GM19395 (cell line): ENCODE results near the gene GMEB2.
"Not testable (repeated sequence)": the region's sequence is repeated elsewhere in the genome, so short reads cannot be mapped to it uniquely, and the experiment has no call there.

Experiments used
- ATAC-seq: cut with Tn5 transposase; IDR thresholded peaks from one replicate; pipeline ENCODE4 v1.9.1; 2021; ENCODE audit warnings: mild to moderate bottlenecking, moderate library complexity; ENCODE audit not compliant: unreplicated experiment

Gene GMEB2

DNA sequence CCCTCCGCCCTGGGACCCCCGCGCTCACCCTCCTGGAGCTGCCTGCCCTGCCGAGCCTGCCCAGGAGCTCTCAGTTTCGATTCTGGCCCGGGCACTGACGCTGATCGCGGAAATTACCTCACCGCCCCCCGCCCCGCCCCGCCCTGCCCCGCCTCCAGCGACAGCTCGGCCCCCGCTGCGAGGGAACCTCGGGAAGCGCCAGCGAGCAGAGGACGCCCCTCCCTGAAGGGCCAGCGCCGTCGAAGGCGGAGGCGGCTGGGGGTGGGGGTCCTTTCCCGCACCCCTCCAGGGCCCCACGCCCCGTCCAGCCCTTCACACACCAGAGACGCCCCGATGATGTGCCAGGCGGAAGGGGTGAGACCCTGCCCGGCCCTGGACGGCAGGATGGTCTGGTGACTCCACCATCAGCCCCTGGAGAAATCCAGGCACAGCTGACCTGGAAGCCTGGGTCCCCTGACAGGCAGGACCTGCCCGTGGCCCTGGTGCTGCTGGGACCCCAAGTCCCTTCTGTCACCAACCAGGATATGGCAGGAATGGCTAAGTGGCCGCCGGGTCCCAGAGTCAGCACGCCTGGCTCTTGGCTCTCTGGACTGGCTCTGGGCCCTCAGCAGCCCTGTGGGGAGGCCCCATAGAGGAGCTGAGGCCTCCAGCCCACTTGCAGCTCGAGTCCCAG is 52.6 kb downstream of the GMEB2 start, which contains the start of gene HELZ2:
Gene HELZ2, minus strand, starts transcription at position 84 of the 673 bp plus-strand sequence. CDS start 1,854 bp downstream, outside the sequence.
- ATAC-seq = peak; percentile 43

DNA sequence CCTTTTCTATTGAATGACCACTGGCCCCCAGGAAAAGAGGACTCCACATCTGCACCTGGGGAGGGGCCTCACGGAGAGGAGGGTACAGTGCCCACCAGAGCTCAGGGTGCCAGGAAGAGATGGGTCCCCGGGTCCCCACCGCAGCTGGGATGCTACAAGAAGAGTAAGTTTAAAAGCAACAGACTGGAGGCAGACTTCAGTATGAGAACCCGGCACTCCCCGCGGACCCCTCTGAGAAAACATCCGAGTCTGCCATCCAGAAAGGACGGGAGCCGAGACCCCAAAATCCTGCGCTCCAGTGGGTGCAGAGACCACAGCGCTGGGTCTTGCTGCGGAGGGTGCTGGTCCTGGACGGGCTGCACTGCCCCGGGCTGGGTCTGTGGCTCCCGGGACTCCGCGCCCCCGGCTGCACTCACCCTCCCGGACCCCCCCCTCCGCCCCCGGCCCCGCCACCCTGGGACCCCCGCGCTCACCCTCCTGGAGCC is 53.2 kb downstream of the GMEB2 start:
- ATAC-seq = no peak

DNA sequence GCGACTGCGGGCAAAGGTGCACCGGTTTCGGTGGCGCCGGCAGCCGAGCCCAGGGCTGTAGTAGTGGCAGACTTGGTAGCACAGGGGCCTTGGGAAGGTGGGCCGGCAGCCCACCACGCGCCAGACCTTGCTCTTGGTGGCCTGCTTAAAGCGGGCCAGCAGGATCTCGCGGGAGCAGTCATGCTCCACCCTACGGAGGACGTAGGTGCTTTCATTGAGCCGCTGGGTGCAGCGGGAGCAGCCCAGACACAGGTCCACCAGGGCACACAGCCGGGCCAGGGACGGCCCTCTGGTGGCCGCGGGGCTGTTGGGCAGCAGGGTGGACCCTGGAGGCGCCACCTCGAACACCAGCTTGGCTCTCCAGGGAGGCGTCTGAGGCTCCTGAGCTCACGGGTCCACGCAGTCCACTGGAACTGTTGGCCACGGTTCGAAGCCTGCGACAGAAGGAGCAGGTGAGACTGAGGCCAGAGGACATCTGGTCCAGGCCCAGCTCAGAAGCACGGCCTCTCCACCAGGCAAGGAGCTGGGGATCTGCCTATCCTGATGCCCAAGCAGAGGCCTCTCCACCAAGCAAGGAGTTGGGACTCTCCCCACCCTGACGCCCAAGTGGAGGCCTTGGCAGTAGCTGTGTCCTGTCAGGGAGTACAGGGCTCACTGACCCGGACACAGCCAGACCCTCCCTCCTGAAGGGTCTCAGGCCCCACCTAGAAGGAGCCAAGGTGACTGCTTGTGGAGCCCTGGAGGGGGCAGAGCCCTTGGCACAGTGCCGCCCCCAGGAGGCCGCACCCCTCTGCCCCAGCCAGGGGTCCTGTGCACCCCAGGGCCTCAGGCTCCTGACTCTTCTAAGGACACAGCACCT is 53.9 kb downstream of the GMEB2 start:
- no peak for ATAC-seq

DNA sequence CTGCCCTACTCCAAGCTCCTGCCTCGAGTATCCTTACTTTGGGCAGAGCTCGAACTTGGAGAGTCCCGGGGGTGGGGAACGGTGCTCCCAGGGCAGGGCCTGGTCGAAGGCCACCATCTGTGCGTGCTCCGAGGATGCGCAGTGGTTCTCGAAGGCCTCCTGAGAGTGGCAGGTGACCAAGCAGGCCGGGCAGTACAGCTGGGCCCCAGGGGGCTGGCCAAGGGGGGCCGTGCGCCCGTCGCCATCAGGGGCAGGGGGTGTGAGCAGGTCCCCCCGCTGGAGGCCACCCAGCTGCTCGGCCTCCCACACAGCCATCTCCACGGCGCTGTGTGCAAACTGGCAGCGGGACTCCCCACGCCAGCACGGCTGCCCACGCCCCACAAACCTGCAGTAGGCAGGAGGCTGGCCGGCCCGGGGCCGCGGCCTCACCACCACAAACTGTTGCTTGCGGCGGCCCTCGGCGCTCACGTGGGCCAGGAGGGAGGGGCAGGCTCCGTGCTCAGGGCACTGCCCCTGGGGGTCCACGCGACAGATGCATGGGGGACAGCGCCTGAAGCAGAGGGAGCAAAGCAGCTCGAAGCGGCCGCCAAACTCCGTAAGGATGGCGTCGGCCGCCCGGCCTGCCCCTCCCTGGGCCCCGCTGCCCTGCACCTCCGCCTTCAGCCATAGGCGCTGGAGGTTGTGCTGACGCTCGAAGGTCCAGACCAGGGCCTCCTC is 54.7 kb downstream of the GMEB2 start:
- ATAC-seq = no peak

DNA sequence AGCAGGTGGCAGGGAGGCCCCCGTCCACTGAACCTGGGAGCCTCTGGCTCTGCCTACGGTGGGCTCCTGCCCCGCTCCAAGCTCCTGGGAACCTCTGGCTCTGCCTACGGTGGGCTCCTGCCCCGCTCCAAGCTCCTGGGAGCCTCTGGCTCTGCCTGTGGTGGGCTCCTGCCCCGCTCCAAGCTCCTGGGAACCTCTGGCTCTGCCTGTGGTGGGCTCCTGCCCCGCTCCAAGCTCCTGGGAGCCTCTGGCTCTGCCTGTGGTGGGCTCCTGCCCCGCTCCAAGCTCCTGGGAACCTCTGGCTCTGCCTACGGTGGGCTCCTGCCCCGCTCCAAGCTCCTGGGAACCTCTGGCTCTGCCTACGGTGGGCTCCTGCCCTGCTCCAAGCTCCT is 55.8 kb downstream of the GMEB2 start:
- not testable (repeated sequence) for ATAC-seq

DNA sequence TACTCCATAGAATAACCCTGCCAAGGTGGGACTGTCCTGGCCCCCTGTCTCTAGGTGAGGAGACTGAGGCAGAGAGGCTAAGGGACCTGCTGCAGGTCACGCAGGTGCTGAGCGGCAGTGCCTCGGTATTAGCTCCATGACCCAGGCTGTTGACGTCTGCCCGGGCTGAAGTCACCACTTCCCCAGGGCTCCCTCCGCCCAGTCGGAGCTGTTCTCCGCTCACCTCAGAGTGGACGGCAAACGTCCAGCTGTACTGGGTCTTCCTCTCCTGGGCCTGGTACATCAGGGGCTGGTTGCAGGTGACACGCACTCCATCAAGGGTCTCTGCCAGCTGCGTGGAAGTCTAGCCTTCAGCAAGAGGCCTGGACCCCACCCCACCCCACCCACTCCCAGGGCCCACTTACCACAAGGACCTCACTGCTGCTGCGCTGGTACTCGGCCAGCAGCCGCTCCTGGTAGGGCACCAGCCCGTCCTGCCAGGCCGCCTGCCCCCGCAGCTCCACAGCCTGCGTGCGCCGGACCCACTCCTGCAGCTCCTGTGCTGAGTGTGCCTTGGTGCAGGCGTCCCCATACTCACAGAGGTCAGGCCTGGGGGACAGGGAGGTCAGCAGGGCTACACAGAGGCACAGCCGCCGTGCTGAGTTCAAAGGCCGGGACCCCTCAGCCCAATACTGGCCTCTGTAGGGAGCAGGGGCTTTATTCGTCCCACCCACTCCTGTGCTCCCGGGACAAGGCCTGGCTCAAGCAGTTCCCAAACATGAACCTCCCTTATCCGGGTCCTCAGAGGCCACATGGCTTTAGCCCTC is 56.4 kb downstream of the GMEB2 start:
- ATAC-seq = no peak

DNA sequence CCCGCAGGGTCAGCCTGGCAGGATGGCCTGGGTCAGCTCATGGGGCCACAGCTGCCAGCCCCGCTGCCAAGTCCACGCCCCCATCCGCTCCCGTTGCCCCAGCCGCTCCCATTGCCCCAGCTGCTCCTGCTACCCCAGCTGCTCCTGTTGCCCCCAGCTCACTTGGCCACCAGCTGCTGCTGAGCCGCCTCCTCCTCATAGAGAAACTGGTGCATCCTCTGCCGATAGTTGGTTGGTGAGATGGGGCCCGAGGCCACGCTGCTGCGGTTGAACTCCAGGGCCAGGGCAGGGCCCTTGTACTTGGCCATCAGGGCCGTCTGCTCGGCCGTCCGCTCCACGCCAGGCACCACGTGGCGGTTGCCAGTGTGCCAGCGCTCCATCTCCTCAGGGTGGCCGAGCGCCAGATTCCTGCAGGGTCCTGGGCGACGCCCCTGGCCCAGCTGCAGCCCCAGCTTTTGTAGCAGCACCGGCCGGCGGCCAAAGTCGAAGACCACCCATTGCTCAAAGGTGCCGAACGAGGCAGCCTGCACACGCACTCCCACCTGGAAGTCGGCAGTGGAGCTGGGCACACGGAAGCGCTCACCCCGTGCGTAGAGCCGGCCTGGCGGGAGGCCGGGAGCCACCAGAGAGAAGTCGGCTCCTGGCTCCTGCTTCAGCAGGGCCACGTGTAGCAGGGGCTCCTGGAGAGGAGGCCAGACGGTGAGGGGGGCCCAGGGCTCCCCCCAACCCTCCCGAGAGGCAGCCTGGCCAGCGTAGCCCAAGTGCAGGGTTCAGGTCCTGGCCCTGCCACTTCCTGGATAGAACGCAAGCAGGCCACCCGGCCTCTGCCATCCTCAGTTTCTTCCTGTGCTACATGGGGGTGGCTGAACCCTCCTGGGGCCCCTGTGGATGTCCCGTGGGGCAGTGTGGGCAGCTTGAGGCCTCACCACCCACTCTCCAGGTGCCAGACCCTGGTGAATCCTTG is 57.6 kb downstream of the GMEB2 start:
- ATAC-seq = no peak

DNA sequence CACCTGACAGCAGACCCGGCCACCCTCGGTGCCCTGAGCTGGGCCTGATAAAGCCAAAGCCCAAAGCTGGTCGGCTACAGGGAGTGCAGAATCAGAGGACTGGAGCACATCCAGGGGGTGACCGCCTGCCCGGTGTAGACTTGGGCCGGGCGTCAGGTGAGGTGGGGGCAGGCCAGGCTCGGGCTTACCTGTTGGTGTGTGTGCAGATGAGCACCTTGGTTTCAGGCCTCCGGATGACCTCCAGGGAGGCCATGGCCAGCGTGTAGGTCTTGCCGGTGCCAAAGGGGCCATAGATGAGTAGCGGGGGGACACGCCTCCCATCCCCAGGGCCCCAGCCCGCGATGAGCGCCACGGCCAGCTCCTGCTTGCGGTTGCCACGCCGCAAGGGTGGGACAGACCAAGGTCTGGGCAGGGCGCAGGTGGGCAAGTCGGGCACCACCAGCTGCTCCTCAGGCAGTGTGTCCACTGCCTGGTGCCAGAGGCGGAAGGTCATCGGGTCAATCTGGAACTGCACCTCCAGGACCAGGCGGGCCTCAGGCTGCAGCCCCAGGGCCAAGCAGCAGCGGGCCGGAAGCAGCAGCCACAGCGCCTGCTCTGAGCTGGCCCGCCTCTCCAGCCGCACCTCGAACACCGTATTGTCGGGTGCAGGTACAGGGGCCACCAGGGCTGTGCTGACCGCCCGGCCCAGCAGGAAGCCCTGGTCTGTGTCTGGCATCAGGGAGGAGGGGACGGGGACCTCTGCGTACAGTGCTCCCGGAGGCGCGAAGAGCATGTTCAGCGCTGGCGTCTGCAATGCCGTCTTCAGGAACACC is 58.5 kb downstream of the GMEB2 start:
- ATAC-seq = peak; percentile 23

DNA sequence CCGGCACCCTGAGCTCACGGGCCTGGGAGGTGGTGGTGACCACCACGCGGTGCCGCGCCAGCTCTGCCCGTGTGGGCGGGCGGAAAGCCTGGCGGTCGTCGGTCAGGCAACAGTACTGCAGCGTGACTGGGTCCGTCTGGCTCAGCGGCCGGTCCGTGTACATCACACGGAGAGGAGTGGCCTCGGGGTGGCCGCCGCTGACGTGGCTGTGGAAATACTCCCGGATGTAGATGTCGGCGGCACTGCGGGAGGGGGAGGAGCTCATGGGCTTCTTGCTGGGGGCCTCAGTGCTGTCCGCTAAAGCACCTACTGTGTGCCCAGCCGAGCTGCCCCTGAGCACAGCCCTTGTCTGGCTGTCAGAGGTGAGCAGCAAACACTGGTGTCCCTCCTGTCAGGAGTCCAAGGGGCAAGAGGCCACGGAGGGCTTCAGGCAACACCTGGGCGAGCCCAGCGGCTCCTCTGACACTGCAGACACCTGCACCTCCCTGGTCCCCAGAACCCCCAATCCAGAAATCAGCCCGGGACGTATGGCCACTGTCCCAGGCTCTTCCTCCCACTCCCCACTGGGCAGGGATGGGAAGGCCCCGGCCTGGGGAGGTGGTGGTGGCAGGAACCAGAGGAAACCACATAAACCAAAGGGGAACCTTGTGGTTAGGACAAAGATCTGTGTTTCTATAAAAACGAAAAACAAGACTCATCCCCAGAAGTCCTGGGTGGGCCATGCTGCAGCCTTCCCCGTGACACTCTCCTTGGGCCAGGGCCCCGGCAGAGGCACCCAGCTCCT is 59.3 kb downstream of the GMEB2 start:
- peak; percentile 80 for ATAC-seq

DNA sequence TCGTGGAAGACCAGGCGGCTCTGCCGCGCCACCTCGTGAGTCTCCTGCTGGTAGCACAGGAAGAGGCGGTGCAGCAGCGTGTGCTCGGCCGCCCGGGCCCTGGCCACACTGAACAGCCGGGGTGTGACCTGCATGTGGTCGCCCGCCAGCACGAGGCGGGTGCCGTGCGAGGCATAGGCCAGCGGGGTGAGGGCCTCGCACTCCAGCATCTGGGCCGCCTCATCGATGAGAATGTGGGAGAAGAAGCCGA is 59.8 kb downstream of the GMEB2 start:
- no peak for ATAC-seq

DNA sequence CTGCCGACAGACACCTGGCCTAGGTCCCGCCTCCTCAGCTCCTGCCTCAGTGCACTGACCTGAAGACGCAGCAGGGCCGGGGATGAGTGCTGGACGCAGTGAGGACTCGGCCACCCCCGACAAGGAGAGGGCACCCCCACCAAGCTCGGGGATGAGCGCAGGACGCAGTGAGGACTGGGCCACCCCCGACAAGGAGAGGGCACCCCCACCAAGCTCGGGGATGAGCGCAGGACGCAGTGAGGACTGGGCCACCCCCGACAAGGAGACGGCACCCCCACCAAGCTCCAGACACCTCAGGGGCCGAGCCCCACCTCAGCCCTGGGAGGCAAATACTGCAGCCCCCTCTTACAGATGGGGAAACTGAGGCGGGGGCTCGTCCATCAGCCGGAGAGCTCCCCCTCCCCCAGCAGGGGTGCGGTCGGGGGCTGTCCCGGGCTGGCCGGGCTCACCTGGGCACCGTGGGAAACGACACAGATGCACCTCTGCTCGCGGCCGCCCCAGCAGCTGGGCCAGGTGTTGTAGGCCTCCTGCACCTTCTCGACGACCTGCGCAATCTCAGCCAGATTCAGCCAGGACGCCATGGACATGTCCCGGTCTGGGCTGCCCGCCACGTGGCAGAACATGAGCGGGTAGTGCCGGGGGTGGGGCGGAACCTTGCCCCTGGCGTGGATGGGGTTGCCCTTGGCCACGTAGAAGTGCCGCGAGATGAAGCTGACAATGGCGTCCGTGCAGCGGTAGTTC is 60.3 kb downstream of the GMEB2 start:
- ATAC-seq = no peak

DNA sequence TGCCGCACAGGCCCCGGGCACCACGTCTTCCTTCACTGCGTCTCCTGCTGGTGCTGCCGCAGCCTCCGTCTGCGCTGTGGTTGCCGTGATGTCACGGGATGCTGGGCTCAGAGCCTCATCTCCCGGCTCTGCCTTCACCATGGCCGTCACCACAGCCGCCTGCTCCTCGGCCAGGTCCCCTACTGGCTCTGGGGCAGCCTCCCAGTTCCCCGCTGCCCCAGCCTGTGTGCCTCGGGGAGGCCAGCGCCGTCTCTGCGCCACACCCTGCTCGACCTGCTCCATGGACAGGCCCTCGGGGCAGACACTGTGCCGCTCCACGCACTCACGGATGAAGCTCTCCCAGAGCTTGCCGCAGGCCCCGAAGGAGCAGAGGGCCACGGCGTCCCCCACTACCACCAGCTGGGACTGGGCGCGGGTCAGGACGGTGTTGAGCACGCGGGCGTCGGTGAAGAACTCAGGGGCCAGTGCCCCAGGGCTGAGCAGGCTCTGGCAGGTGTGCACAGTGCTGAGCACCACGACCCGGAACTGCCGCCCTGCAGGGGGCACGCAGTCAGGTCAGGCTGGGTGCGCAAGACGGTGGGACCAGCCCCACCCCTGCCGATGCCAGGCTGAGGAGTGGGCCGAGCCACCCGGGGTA is 61.1 kb downstream of the GMEB2 start:
- ATAC-seq = no peak

DNA sequence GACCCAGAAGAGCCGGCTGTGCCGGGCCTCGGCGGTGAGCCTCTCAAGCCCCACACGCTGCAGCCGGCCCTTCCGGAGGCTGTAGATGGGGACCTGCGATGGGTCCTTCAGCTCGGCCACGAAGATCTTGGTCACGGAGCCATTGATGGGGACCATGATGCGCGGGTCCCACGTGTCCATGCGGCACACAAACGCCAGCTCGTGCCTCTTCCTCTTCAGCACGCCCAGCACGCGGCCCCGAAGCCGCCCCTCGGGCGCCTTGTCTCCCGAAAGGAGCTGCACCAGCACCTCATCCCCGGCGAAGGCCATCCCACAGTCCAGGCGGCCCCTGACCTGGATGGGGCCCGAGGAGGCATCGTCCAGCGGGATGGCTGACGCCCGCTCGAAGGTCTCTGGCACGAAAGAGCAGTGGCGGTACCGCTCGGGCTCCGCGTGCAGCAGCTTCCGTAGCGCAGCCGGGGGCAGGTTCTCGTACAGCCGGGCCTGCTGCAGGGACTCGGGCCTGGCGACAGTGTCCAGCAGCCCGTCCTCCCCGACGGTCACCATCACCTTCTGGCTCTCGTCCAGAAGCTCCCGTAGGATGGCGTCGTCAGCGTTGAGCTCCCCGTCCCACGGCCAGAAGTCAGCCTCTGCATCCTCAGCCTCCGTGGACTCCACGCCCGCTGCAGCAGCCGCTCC is 61.7 kb downstream of the GMEB2 start:
- no peak for ATAC-seq

DNA sequence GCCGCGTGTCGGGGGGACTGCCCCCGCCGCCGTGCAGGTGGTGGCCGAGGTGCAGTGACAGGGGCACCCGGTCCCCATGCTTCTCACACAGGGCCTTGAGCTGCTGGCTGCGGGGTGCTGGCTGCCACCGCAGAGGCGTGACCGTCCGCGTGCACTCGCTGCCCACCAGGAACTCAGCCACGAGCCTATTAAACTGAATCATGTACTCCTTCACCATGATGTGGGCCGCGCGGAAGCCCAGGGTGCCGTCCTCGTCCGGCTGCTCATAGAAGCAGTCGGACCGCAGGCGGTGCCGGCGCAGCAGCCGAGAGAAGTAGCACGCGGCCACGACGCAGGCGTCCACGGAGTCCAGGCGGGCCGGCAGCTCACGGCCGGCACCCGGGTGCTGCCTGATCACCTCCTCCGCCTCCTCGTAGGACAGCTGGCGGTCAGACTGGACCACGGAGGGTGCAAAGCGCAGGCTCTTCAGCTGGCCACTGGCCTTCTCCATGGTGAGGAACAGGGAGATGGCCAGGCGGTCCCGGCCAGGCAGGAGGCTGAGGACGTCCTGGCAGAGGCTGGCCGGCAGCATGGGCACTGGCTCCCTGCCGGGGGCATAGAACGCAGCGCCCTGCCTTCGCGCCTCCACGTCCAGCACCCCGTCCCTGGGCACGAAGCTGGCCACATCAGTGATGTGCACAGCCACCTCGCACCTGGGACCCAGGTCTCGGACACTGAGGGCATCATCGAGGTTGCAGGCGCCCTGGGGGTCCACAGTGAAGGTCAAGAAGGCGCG is 62.7 kb downstream of the GMEB2 start:
- no peak for ATAC-seq

DNA sequence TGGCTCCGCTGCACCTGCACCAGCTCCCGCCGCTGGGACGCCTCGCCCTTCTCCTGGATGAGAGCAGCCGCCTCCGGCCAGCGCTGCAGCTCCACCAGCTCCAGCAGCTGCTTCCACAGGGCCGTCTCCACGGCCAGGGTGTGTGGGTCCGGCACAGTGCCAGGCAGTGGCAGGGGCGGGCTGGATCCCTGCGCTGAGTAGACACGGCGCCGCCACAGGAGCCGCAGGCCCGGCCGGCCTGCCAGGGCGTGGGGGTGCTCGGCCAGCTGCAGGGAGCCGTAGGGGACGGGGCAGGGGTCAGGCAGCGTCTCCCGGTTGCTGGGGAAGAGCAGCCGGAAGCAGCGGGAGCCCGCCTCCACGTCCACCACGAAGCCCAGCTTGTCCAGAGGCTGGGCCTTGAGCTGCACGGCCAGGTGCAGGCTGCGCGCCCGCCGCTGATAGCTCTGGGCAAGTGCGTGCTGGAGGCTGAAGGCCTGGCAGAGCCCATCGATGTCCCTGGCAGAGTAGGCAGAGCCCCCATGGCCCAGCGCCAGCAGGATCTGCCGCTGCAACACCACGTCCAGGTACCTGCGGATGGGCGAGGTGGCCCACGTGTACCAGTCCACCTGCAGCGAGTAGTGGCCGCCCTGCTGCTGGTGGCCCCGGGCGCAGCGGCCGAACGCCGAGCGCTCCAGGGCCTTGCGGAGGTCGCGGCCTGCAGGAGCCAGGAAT is 63.5 kb downstream of the GMEB2 start:
- no peak for ATAC-seq
